Measurements from ENCODE around the gene TRPC4AP.

The TRPC4AP gene

DNA sequence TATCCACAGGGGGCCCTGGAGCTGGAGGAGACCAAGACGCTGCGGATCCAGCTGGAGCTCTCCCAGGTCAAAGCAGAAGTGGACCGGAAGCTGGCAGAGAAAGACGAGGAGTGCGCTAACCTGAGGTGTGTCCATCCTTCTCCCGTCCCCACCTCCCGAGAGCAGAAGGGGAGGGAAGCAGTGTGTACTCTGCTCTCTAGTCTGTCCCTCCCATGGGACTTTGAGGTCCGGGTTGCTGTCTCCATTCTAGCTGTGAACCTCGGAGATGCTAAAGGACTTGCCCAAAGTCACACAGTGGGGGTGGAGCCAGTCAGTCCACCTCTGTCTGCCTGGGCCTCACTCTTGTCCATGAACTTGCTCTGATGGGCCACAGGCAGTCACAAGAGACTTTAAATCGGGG lies 92.8 kb downstream of the TRPC4AP start:
- no peak for DNase-seq

DNA sequence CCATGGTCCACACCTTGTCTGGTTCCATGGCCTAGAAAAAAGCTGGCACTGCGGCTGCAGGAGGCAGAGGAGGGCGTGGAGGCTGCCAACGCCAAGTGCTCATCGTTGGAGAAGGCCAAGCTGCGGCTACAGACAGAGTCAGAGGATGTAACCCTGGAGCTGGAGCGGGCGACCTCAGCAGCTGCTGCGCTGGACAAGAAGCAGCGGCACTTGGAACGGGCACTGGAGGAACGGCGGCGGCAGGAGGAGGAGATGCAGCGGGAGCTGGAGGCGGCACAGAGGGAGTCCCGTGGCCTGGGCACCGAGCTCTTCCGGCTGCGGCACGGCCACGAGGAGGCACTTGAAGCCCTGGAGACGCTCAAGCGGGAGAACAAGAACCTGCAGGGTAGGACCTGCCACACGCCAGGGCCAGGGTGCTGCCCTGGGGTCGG lies 93.6 kb downstream of the TRPC4AP start:
- no peak for DNase-seq

DNA sequence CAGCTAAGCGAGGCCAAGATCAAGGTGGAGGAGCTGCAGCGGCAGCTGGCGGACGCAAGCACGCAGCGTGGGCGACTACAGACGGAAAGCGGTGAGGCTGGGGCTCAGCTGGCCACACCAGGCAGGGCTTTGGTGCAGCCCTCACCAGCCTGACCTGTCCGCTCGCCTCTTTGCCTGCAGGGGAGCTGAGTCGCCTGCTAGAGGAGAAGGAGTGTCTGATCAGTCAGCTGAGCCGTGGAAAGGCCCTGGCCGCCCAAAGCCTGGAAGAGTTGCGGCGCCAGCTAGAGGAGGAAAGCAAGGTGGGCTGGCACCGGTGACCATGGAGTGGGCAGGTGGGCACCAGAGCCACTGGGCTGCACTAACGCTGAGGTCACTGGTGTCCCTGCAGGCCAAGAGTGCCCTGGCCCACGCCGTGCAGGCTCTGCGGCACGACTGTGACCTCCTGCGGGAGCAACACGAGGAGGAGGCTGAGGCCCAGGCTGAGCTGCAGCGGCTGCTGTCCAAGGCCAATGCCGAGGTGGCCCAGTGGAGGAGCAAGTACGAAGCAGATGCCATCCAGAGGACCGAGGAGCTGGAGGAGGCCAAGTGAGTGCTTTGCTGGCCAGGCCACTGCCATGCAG lies 94.2 kb downstream of the TRPC4AP start:
- no peak for DNase-seq

- DNase-seq: no peak
Observed at GRCh38 chr20:34997774-34998173, 94.8 kb downstream of the TRPC4AP start.

DNA sequence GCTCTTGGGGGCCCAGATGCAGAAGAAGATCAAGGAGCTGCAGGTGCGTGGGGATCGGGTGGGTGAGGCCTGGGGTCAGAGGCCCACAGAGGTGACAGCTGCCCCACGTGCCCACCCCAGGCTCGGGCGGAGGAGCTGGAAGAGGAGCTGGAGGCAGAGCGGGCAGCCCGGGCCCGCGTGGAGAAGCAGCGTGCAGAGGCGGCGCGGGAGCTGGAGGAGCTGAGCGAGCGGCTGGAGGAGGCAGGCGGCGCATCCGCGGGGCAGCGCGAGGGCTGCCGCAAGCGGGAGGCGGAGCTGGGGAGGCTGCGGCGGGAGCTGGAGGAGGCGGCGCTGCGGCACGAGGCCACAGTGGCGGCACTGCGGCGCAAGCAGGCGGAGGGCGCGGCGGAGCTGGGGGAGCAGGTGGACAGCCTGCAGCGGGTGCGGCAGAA lies 95.5 kb downstream of the TRPC4AP start:
- no peak for DNase-seq

- DNase-seq: no peak
Observed at GRCh38 chr20:34996243-34997028, 96.2 kb downstream of the TRPC4AP start.

- no peak for DNase-seq
Observed at GRCh38 chr20:34995696-34996095, 96.9 kb downstream of the TRPC4AP start.

DNA sequence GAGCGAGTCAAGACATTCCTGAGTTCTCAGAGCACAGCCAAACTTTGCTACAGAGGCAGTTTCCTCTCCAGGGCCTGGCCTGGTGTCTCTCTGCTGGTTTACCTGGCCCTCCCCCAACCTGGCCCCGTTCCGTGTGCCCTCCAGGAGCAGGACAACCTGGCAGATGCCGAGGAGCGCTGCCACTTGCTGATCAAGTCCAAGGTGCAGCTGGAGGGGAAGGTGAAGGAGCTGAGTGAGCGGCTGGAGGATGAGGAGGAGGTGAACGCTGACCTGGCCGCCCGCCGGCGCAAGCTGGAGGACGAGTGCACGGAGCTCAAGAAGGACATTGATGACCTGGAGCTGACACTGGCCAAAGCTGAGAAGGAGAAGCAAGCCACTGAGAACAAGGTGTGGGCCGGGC lies 97.4 kb downstream of the TRPC4AP start:
- DNase-seq: no peak

GRCh38 chr20:34994509-34995131 lies 98.0 kb downstream of the TRPC4AP start:
- DNase-seq: no peak

- no peak for DNase-seq
Observed at GRCh38 chr20:34993941-34994508, 98.6 kb downstream of the TRPC4AP start.

DNA sequence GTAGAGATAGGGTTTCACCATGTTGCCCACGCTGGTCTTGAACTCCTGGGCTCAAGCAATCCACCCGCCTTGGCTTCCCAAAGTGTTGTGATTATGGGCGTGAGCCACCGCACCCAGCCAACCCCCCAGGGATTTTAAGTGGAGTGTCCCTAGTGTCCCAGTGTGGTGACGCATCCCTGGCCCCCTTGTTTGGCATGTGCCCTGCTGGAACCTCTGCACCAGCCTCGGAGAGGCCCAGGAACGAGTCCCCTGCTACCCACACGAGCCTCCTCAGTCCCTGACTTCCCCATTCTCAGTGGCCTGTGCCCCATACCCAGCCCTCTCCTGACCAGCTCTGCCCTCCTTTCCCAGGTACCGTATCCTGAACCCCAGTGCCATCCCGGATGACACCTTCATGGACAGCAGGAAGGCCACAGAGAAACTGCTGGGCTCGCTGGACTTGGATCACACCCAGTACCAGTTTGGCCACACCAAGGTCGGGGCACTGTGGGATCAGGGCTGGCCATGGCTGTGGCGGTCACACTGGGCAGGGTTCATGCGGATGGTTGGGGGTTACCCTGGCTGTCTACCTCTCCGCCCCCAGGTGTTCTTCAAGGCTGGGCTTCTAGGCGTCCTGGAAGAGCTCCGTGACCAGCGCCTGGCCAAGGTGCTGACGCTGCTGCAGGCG lies 99.7 kb downstream of the TRPC4AP start:
- no peak for DNase-seq

GRCh38 chr20:34990661-34991214 lies 101.9 kb downstream of the TRPC4AP start:
- no peak for DNase-seq

- no peak for DNase-seq
Observed at GRCh38 chr20:34990231-34990630, 102.4 kb downstream of the TRPC4AP start.

DNA sequence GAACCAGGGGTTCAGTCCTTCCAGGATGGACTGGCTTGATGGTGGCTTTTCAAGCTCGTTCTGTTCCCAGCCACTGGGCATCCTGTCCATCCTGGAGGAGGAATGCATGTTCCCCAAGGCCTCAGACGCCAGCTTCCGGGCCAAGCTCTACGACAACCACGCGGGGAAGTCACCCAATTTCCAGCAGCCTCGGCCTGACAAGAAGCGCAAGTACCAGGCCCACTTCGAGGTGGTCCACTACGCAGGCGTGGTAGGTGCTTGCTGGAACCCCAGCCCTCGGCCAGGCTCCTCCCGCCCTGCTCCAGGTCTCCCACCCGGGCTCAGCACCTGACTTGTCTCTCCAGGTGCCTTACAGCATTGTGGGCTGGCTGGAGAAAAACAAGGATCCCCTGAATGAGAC lies 102.9 kb downstream of the TRPC4AP start:
- DNase-seq: no peak

DNA sequence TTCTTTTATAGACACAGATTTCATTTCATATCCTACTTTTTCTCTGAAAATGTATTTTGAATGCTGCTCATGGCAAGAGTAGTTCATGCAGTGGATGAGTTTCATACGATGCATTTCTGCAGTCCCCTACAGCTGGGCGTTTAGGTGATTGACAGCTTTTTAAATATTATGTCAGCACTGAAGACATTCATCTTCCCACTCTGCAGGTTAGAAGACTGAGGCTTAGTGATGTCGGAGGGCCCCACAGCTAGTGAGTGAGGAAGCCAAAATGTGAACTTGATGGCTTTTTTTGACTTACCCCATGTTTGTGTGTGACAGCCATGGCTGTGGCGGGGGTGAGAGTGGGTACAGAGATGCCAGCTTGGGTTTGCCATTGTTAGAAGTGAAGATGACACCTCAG lies 103.5 kb downstream of the TRPC4AP start:
- DNase-seq: no peak

DNA sequence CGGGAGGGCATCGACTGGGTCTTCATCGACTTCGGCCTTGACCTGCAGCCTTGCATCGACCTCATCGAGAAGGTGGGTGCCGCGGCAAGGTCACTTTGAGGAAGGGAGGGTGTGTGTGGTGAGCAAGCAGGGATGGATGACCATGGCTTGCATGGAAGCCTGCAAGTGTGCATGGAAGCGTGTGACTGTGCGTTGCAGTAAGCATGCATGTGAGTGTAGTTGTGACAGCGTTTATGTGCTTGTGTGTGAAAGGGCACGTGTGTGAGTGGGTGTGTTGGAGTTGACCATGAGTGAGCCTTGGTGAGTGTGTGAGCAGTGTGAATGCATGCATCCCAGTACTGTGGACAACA lies 104.4 kb downstream of the TRPC4AP start:
- no peak for DNase-seq

GRCh38 chr20:34987288-34988190 lies 105.1 kb downstream of the TRPC4AP start:
- DNase-seq: no peak

GRCh38 chr20:34986311-34987287 lies 106.0 kb downstream of the TRPC4AP start:
- no peak for DNase-seq

DNA sequence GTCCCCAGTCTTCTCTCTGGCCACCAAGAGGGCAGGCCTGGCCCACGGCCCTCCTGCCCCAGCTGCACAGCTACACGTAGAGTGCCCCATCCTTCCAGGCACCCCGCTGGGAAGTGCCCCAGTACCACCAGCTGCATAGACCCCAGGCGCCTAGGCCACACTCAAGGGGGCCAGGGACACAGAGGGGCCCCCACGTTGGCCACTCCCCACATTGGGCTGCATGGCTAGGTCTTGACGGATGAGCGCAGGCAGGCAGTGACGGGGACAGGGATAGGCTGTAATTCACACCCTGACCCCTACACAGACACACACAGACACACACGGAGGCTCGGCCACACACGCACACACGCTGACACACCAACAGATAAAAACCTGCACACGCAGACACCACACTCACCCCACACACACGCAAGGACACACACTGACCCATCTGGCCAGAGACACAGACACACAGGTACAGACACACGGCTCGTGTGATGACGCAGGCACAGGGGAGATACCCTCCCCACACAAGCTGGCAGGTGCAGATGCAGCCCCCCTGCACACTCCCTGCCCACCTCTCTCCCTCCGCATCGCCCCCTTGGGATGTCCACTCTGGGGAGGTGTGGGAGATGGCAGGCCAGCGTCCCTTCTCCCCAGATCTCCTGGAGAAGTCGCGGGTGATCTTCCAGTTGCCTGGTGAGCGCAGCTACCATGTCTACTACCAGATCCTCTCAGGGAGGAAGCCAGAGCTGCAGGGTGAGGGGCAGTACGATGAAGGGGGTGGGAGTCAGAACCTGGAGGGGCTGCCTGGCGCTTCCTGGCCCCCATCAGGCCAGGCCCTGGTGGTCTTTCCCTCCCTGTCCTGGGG lies 106.9 kb downstream of the TRPC4AP start:
- no peak for DNase-seq

Data from Kasumi-1 (cell line).